HG03159 (cell line): ENCODE measurements around the gene BLCAP.
"Not testable (repeated sequence)": the region's sequence is repeated elsewhere in the genome, so short reads cannot be mapped to it uniquely, and the experiment has no call there.

Source experiments
- ATAC-seq: cut with Tn5 transposase; IDR thresholded peaks from one replicate; pipeline ENCODE4 v1.9.1; 2021; ENCODE audit warnings: mild to moderate bottlenecking, moderate library complexity; ENCODE audit not compliant: unreplicated experiment

BLCAP gene

DNA sequence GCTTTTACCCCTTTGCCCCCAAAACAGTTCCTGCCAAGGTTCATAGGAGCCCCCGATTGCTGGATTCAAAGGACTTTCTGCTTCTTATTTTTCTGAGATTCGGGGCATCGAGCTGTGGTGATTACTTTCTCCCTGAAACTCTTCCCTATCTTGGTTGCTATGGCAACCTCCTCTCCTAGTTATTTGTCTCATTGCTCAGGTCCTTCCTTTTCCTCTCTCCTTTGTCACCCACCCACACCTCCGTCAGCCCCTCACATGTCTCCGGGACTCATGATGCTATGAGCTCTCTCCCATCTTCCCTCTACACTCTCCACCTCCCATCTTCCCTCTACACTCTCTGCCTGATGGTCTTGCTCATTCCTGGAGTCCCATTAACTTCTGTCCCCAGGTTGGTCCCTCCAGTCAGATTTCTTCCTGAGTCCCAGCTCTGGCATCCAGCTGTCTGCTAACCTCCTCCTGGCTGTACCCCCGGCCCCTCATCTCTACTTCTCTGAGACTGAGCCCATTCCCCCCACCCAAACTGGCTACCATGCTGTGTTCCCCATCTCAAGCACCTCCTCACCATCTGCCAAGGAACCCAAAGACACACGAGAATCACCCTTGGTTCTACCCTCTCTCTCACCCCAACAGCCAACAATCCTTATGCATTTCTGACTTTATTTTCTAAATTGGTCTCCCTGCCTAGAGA is 36.9 kb downstream of the BLCAP start:
- ATAC-seq, result no peak

DNA sequence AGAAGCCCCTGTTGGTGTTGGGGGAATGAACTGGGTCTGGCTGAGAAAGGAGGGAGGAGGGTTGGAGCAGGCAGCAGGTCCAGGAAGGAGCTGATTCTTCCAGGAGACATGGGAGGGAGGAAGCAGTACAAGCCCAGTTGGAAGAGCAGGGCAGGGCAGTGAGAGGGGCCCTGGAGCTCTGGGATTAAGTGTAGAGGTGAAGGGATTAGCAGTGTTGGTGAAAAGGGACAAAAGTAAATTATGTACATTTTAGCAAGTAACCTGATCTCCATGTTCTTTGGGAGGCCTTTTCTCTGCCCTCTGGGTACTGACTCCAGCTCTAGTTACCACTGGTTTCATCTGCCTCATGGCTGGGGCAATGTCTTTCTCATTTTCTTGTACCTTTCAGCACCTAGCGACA is 41.5 kb downstream of the BLCAP start:
- not testable (repeated sequence) for ATAC-seq

DNA sequence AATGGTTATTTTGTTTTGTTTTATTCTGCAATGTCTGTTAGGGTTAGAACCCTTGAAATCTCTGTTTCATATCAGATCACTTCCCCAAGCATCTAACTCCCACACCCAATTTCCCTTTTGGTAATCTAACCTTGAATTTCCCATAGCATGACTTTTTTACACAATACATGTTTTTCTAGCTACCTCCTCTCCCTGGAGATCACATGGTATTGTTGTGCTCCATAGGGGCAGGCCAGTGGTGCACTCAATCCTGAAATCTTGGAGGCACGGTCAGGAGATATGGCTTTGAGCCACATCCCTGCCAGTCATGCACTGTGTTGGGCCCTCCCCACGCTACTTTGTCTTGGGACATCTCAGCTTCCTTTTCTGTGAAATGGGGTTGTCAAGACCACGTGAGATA is 43.3 kb downstream of the BLCAP start:
- ATAC-seq, result no peak

DNA sequence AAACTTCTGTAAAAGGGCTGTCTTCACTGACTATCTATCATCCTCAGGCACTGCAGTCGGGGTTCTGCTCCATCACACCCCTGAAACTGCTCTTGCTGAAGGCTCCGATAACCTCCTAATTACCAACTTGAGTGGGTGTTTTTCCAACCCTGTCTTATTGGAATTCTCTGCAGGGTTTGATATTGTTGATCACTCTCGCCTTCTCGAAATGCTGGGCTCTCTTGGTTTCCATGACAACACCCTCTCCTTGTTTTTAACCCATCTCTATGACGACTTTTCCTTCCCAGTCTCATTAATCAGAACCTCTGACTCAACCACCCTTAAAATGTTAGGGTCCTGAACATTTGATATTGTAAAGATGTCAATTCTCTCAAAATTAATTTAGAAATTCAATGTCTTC is 46.1 kb downstream of the BLCAP start:
- ATAC-seq, result no peak

DNA sequence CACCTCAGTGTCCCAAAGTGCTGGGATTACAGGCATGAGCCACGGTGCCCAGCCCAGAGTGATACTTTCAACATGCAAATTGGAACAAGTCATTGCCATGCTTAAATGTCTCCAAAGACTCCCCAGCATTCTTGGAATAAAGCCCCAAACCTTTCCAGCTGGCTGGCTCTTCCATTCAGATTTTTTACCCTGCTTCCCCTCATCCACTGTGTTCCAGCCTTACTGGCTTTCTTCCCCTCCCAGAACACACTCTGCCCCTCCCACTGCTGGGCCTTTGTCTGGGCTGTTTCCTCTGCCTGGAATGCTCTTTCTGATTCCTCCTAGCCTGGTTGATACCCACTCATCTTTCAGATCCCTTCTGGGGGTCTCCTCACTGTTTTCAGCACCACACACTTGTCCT is 46.8 kb downstream of the BLCAP start:
- ATAC-seq, result no peak

DNA sequence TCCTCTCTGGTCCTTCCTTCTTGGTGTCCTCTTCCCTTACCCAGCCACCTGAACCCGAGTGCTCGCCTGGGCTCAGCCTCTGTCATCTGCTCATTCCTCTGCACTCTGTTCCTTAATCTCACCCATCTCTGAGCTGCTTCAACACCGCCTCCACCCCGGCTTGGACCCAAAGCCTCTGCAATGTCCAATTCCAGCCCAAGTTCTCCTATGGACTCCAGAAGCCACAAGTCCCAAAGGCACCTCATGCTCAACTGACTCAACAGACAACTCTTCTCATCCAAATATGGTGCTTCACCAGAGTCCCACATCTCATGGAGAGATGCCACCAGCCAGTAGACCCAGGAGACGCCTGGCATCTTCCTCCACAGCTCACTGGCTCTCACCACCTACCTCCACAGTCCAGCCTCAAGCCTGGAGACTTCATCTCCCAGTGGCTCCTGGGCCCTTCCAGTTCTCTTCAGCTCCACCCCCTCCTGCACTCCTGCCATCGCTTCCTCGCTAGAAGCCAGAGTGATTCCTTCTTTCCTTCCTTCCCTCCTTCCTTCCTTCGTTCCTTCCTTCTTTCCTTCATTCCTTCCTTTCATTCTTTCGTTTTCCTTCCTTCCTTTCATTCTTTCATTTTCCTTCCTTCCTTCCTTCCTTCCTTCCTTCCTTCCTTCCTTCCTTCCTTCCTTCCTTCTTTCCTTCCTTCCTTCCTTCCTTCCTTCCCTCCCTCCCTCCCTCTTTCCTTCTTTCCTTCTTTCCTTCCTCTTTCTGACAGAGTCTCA is 47.6 kb downstream of the BLCAP start:
- ATAC-seq, result no peak

DNA sequence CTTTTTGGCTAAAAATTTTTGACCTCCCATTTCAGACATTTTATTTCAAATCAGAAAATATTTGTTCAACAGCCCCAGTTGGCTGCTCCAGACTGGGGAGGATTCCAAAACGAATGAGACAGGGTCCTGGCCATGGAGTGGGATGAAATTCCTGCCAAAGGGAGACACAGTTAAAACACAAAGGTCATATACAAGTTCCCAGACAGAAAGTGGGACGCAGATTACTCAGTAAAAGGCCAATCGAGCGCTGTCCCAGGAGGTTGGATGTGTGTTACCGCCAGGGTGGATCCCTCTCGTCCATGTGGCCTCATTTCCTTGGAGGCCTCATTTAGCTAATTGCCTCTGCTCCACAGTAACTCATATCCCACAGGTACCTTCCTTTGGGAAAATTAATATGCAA is 48.4 kb downstream of the BLCAP start:
- ATAC-seq, result no peak

DNA sequence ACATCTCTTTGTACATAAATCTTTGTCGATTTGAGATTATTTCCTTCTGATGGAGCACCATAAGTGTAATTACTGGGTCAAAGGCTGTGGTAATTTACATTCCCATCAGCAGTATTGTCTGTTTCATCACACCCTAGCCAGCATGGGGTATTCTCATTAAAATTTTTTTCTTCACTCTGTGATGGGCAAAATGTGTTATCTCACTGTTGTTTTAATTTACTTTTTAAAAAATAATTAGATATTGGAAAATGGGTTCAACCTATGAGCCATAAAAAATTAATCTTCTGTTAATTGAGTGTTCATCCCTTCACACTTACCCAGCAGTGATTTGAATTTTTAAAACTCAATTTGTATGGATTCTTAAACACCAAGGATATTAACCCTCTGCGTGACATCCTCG is 50.6 kb downstream of the BLCAP start:
- ATAC-seq, result no peak

DNA sequence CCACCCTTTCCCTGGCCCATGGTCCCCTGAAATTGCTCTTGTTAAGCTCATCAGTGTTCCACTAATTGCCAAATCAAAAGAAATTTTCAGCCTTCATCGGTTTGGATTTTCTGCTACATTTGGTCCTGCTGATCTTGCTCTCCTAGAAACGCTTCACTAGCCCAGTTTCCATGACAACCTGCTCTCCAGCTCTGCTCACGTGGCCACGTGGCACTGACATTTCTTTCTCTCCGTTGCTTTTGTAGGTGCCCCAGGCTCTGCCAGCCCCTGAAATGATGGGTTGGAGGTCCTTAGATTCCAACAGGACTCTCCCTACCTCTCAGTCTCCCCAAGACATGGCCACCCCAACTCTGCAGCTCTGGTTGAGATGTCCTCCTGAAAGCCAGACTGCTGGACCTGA is 52.4 kb downstream of the BLCAP start:
- ATAC-seq, result no peak

DNA sequence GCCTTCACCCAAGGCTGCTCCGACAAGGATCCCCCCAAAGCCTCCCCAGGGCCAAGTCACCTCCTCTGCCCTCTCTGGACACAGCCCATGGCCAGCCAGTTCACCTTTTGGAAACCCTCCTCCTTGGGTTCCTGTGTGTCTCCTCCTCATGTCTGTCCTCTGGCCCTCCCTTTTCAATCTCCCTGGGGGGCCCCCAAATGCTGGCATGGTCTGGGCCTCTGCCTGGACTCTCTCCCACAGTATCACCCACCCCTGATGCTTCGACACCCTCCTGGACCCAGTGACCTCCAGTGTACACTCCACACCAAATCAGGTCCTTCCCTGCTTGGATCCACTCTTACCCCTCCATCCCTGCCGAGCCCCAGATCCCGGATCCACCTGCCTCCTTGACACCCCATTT is 53.3 kb downstream of the BLCAP start:
- no peak for ATAC-seq

DNA sequence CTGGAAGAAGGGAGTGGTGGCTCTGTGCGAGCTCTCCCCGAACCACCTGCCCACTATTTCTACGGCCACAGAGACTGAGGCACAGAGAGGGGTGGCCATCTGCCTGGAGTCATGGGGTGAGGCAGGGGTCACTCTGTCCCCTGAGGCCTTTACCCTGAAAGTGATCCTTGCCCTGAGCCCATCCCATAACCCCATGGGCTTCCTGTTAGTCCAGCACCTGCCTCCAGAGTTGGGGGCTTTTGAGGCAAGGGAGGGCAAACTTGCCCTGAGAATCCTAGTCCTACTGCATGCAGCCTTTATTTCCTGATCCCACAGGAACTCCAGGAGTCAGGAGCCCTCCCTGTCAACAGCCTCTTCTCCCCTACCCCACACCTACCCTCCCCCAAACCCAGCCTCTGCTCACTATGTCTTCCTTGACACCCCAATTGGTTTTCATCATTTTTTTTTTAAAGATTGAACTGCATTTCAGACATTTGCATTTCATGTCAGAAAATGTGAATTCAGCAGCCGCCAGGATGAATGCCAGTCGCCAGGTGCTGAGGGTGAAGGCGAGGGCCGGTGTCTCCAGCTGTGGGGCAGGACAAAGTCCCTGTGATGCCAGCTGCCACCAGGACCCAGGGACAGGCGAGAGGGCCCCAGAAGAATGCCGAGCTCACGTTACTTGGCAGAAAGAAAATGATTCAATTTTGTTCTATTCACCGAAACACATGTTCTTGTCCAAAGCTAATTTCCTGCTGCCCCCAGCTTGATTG is 54.3 kb downstream of the BLCAP start:
- ATAC-seq, result no peak

DNA sequence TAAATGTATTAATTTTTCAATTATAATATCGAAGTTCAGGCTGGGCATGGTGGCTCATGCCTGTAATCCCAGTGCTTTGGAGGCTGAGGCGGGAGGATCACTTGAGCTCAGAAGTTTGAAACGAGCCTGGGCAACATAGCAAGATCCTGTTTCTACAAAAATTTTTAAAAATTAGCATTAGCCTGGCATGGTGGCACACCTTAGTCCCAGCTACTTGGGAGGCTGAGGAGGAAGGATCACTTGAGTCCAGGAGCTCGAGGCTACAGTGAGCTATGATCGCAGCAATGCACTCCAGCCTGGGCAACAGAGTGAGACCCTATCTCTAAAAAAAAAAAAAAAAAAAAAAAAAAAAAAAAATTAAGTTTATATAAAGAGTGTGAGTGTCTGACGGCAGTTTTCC is 55.2 kb downstream of the BLCAP start:
- ATAC-seq, result not testable (repeated sequence)

DNA sequence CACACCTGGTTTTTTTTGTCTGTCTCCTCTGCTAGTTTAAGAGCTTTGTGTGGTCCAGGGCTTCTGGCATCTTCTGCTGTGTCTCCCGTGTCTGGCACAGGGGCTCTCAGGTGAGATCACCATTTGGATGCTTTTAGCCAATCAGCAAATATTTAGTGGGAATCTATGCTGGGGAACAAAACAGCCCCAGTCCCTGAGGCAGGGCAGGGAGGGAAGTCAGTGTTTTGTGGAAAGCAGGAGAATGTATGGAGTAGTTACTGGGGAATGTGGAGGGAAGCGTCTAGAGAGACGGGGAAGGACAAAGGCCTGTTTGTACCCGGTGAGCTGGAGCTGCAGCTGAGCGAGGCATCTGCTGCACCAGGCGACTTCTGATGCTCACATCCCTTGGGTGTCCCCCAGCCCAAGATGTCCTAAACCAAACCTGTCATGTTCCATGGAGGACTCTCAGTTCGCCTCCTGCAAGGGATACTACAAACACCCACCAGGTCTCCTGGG is 55.9 kb downstream of the BLCAP start:
- ATAC-seq, result no peak

DNA sequence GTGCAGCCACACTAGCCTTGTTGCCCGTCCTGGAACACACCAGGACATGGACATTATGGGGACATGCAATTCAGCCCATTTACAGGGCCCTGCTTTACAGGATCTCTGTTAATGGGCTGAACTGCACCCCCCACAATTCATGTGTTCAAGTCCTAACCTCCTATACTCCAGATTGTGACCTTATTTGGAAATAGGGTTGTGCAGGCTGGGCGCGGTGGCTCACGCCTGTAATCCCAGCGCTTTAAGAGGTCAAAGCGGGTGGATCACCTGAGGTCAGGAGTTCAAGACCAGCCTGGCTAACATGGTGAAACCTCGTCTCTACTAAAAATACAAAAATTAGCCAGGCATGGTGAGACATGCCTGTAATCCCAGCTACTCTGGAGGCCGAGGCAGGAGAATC is 57.5 kb downstream of the BLCAP start:
- not testable (repeated sequence) for ATAC-seq

DNA sequence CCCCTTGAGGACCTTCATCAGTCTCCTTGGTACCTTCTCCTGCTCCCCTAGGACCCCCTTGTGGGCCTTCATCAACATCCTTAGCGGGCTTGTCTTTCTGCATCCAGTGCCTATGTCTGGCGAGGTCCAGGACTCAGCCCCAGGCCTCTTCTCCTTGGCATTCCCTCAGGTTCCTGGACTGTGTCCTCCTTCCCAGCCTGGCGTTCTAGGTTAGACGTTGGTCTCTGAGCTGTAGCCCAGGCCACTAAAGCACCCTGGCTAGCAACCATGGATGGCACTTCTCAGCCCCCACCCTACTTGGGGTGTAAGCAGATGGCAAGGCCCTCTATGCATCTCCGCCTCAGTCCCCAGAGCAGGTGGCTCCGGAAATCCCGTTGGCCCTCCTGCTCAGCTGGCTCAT is 58.1 kb downstream of the BLCAP start:
- no peak for ATAC-seq

DNA sequence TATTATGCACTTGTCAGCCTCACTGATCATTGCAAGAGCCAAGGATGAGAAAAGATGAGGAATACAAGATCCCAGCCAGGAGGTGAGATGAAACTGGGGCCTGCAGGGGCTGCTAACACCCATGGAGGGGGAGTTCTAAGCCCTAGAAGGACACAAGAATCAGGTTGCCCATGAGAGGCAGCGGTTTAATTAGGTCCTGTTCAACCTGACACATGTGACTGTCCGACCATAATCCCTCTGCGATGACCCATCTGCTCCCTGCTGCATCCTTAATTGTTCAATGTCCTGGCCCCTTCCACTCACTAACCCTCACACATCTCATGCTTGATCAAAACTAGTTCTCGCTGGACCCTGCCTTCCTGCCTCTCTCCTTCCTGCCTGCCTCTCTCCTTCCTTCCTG is 58.8 kb downstream of the BLCAP start:
- ATAC-seq, result no peak
